ENCODE results near the gene KRT84.

Gene KRT84

GRCh38 chr12:52363111-52363679, 22.3 kb downstream of the KRT84 start:
- Histone ChIP-seq H3K9ac (ENCODE audit: low read length) (no peak overlapping the region), H3K9me3 (ENCODE audit: control insufficient read depth, low read length) (no peaks in the 10 kb centered on the region), H3K27me3 (ENCODE audit: control insufficient read depth, insufficient read depth, low read length) (no peaks in the 10 kb centered on the region), H3K4me1 (ENCODE audit: control insufficient read depth, insufficient read depth, low read length) (peaks cover 10% of the 10 kb centered on the region), H3K36me3 (ENCODE audit: control insufficient read depth, insufficient read depth, low read length) (no peaks in the 10 kb centered on the region), H3K4me3 (ENCODE audit: low read length) (no peak overlapping the region)

- H3K9me3 ChIP-seq (ENCODE audit: control insufficient read depth, low read length): no peaks in the 10 kb centered on the region
- H3K4me1 ChIP-seq (ENCODE audit: control insufficient read depth, insufficient read depth, low read length): peaks cover 10% of the 10 kb centered on the region
- no peak overlapping the region for H3K9ac ChIP-seq (ENCODE audit: low read length)
- H3K36me3 ChIP-seq (ENCODE audit: control insufficient read depth, insufficient read depth, low read length): no peaks in the 10 kb centered on the region
- H3K4me3 ChIP-seq (ENCODE audit: low read length): no peak overlapping the region
- H3K27me3 ChIP-seq (ENCODE audit: control insufficient read depth, insufficient read depth, low read length): no peaks in the 10 kb centered on the region
Observed at GRCh38 chr12:52362118-52362726, 23.2 kb downstream of the KRT84 start.

- no peaks in the 10 kb centered on the region for H3K36me3 ChIP-seq (ENCODE audit: control insufficient read depth, insufficient read depth, low read length)
- H3K9ac ChIP-seq (ENCODE audit: low read length): no peak overlapping the region
- no peaks in the 10 kb centered on the region for H3K27me3 ChIP-seq (ENCODE audit: control insufficient read depth, insufficient read depth, low read length)
- no peak overlapping the region for H3K4me3 ChIP-seq (ENCODE audit: low read length)
- no peaks in the 10 kb centered on the region for H3K9me3 ChIP-seq (ENCODE audit: control insufficient read depth, low read length)
- peaks cover 10% of the 10 kb centered on the region for H3K4me1 ChIP-seq (ENCODE audit: control insufficient read depth, insufficient read depth, low read length)
Observed at GRCh38 chr12:52361553-52361952, 23.9 kb downstream of the KRT84 start.

- Histone ChIP-seq H3K9ac (ENCODE audit: low read length) (no peak overlapping the region), H3K27me3 (ENCODE audit: control insufficient read depth, insufficient read depth, low read length) (no peaks in the 10 kb centered on the region), H3K36me3 (ENCODE audit: control insufficient read depth, insufficient read depth, low read length) (no peaks in the 10 kb centered on the region), H3K9me3 (ENCODE audit: control insufficient read depth, low read length) (no peaks in the 10 kb centered on the region), H3K4me3 (ENCODE audit: low read length) (no peak overlapping the region), H3K4me1 (ENCODE audit: control insufficient read depth, insufficient read depth, low read length) (peaks cover 10% of the 10 kb centered on the region)
Observed at GRCh38 chr12:52360663-52361271, 24.7 kb downstream of the KRT84 start.

- Histone ChIP-seq H3K9ac (ENCODE audit: low read length) (no peak overlapping the region), H3K36me3 (ENCODE audit: control insufficient read depth, insufficient read depth, low read length) (no peaks in the 10 kb centered on the region), H3K4me3 (ENCODE audit: low read length) (no peak overlapping the region), H3K4me1 (ENCODE audit: control insufficient read depth, insufficient read depth, low read length) (peaks cover 10% of the 10 kb centered on the region), H3K27me3 (ENCODE audit: control insufficient read depth, insufficient read depth, low read length) (no peaks in the 10 kb centered on the region), H3K9me3 (ENCODE audit: control insufficient read depth, low read length) (no peaks in the 10 kb centered on the region)
Observed at GRCh38 chr12:52360106-52360662, 25.3 kb downstream of the KRT84 start.

GRCh38 chr12:52359621-52360061, 25.8 kb downstream of the KRT84 start:
- Histone ChIP-seq H3K4me3 (ENCODE audit: low read length) (no peak overlapping the region), H3K9ac (ENCODE audit: low read length) (no peak overlapping the region), H3K4me1 (ENCODE audit: control insufficient read depth, insufficient read depth, low read length) (peaks cover 10% of the 10 kb centered on the region), H3K27me3 (ENCODE audit: control insufficient read depth, insufficient read depth, low read length) (no peaks in the 10 kb centered on the region), H3K36me3 (ENCODE audit: control insufficient read depth, insufficient read depth, low read length) (no peaks in the 10 kb centered on the region), H3K9me3 (ENCODE audit: control insufficient read depth, low read length) (no peaks in the 10 kb centered on the region)

- Histone ChIP-seq H3K4me1 (ENCODE audit: control insufficient read depth, insufficient read depth, low read length) (peaks cover 10% of the 10 kb centered on the region), H3K4me3 (ENCODE audit: low read length) (no peak overlapping the region), H3K9ac (ENCODE audit: low read length) (no peak overlapping the region), H3K36me3 (ENCODE audit: control insufficient read depth, insufficient read depth, low read length) (no peaks in the 10 kb centered on the region), H3K27me3 (ENCODE audit: control insufficient read depth, insufficient read depth, low read length) (no peaks in the 10 kb centered on the region), H3K9me3 (ENCODE audit: control insufficient read depth, low read length) (no peaks in the 10 kb centered on the region)
Observed at GRCh38 chr12:52358575-52359350, 26.7 kb downstream of the KRT84 start.

GRCh38 chr12:52356762-52357580, 28.5 kb downstream of the KRT84 start:
- H3K9ac ChIP-seq (ENCODE audit: low read length): no peak overlapping the region
- H3K36me3 ChIP-seq (ENCODE audit: control insufficient read depth, insufficient read depth, low read length): no peaks in the 10 kb centered on the region
- no peaks in the 10 kb centered on the region for H3K27me3 ChIP-seq (ENCODE audit: control insufficient read depth, insufficient read depth, low read length)
- no peaks in the 10 kb centered on the region for H3K9me3 ChIP-seq (ENCODE audit: control insufficient read depth, low read length)
- peaks cover 18% of the 10 kb centered on the region for H3K4me1 ChIP-seq (ENCODE audit: control insufficient read depth, insufficient read depth, low read length)
- no peak overlapping the region for H3K4me3 ChIP-seq (ENCODE audit: low read length)

- H3K27me3 ChIP-seq (ENCODE audit: control insufficient read depth, insufficient read depth, low read length): no peaks in the 10 kb centered on the region
- no peaks in the 10 kb centered on the region for H3K9me3 ChIP-seq (ENCODE audit: control insufficient read depth, low read length)
- no peak overlapping the region for H3K9ac ChIP-seq (ENCODE audit: low read length)
- H3K4me3 ChIP-seq (ENCODE audit: low read length): no peak overlapping the region
- no peaks in the 10 kb centered on the region for H3K36me3 ChIP-seq (ENCODE audit: control insufficient read depth, insufficient read depth, low read length)
- peaks cover 26% of the 10 kb centered on the region for H3K4me1 ChIP-seq (ENCODE audit: control insufficient read depth, insufficient read depth, low read length)
Observed at GRCh38 chr12:52356031-52356761, 29.3 kb downstream of the KRT84 start.

GRCh38 chr12:52355176-52355575, 30.3 kb downstream of the KRT84 start:
- Histone ChIP-seq H3K4me3 (ENCODE audit: low read length) (no peak overlapping the region), H3K9me3 (ENCODE audit: control insufficient read depth, low read length) (no peaks in the 10 kb centered on the region), H3K27me3 (ENCODE audit: control insufficient read depth, insufficient read depth, low read length) (no peaks in the 10 kb centered on the region), H3K9ac (ENCODE audit: low read length) (no peak overlapping the region), H3K4me1 (ENCODE audit: control insufficient read depth, insufficient read depth, low read length) (peaks cover 29% of the 10 kb centered on the region), H3K36me3 (ENCODE audit: control insufficient read depth, insufficient read depth, low read length) (no peaks in the 10 kb centered on the region)

- H3K36me3 ChIP-seq (ENCODE audit: control insufficient read depth, insufficient read depth, low read length): no peaks in the 10 kb centered on the region
- H3K4me1 ChIP-seq (ENCODE audit: control insufficient read depth, insufficient read depth, low read length): peaks cover 29% of the 10 kb centered on the region
- no peak overlapping the region for H3K9ac ChIP-seq (ENCODE audit: low read length)
- no peak overlapping the region for H3K4me3 ChIP-seq (ENCODE audit: low read length)
- no peaks in the 10 kb centered on the region for H3K27me3 ChIP-seq (ENCODE audit: control insufficient read depth, insufficient read depth, low read length)
- no peaks in the 10 kb centered on the region for H3K9me3 ChIP-seq (ENCODE audit: control insufficient read depth, low read length)
Observed at GRCh38 chr12:52354200-52354599, 31.3 kb downstream of the KRT84 start.

All from mucosa of stomach (tissue), 1 donor.